H1 (cell line): ENCODE measurements around the gene CENPP. TPM values are rescaled to one million over a fixed set of nuclear protein-coding genes. Genes with fewer than 3 reads are reported as not detected.

Experiments used
- ATF2 ChIP-seq: IDR thresholded peaks from 2 replicates; pipeline ENCODE4 v1.6.1; 2012; ENCODE audit warnings: low read length, inconsistent platforms
- CBX5 ChIP-seq: fragments of 300-800, 300-1000 bp; sonication (generic); IDR thresholded peaks from 2 replicates; pipeline ENCODE4 v1.7.1; 2016; ENCODE audit warnings: antibody characterized with exemption, low read length, low read depth
- CHD7 ChIP-seq: fragments of 300-600 bp; sonication (generic); IDR thresholded peaks from 2 replicates; pipeline ENCODE4 v1.7.1; 2012; ENCODE audit warnings: low read length, moderate library complexity, mild to moderate bottlenecking, inconsistent platforms; ENCODE audit not compliant: insufficient replicate concordance
- HDAC6 ChIP-seq: IDR thresholded peaks from one replicate; pipeline ENCODE4 v1.7.1; 2012; ENCODE audit warnings: low read depth, mild to moderate bottlenecking, inconsistent platforms, low read length, moderate library complexity
- KDM4A ChIP-seq: IDR thresholded peaks from one replicate; pipeline ENCODE4 v1.7.1; 2012; ENCODE audit warnings: low read depth, mild to moderate bottlenecking, moderate library complexity, low read length, inconsistent platforms; ENCODE audit not compliant: severe bottlenecking
- MAFK ChIP-seq: IDR thresholded peaks from 2 replicates; pipeline ENCODE4 v1.6.1; 2012; ENCODE audit warnings: low read depth, mild to moderate bottlenecking, improper control_type of control experiment, low read length
- NRF1 ChIP-seq: IDR thresholded peaks from 2 replicates; pipeline ENCODE4 v1.6.1; 2011; ENCODE audit warnings: mild to moderate bottlenecking, low read depth, low read length, improper control_type of control experiment
- POLR2AphosphoS5 ChIP-seq: IDR thresholded peaks from 2 replicates; pipeline ENCODE4 v1.6.1; 2011; ENCODE audit warnings: low read depth, low read length
- POU5F1 ChIP-seq: IDR thresholded peaks from 2 replicates; pipeline ENCODE4 v1.6.1; 2011; ENCODE audit warnings: low read depth, mild to moderate bottlenecking, low read length, moderate library complexity
- polyA plus RNA-seq, 7 experiments: library from polyadenylated mRNA; depleted of rRNA in 3 of 7; stranded (reverse) in 5 of 7; unstranded in 2 of 7; fragments of >200 nt in 5 of 7; fragments of 200-250 nt in 2 of 7; gene quantifications; 1 replicate in 5 of 7; 2 replicates in 1 of 7; 4 replicates in 1 of 7; pipeline versions ENCODE4 v1.2.1 to v1.2.3, GENCODE V29; 2011 to 2013; ENCODE audit warnings: missing spikeins in 2 of 7, mixed read lengths in 2 of 7
- total RNA-seq: library from RNA; stranded (reverse); fragmentation: NEBNext Ultra II Directional; extraction: Animal tissue kit (Norgen Biotek cat#: 25700); gene quantifications from 2 replicates; pipeline ENCODE4 v1.2.1, GENCODE V29; 2021

The CENPP gene
- total and polyA plus RNA-seq, 2 of the 8 experiments (the other 6 are each of a cell fraction or from before 2014, with no cell fraction given) = 2.7 to 10.8 TPM

GRCh38 chr9:92650839-92651621, 325.3 kb downstream of the CENPP start (continued):
- TF ChIP-seq CHD7 = no peak
- TF ChIP-seq ATF2 = no peak
- TF ChIP-seq POLR2AphosphoS5 = no peak
- TF ChIP-seq CBX5 = no peak
- TF ChIP-seq KDM4A = no peak
- no peak for TF ChIP-seq HDAC6
- TF ChIP-seq POU5F1 = no peak
- no peak for TF ChIP-seq MAFK
- no peak for TF ChIP-seq NRF1
